HG02759 (cell line): Measurements from ENCODE around the gene MRPL34.

ENCODE experiments used
- ATAC-seq: cut with Tn5 transposase; IDR thresholded peaks from one replicate; pipeline ENCODE4 v1.9.1; 2021; ENCODE audit warnings: mild to moderate bottlenecking, moderate library complexity; ENCODE audit not compliant: unreplicated experiment

The MRPL34 gene

GRCh38 chr19:17327654-17328516 is 22.2 kb downstream of the MRPL34 start:
- no peak for ATAC-seq

GRCh38 chr19:17328517-17329365 is 23.1 kb downstream of the MRPL34 start:
- no peak for ATAC-seq

- no peak for ATAC-seq
Observed at GRCh38 chr19:17329366-17330261, 23.9 kb downstream of the MRPL34 start.

GRCh38 chr19:17330262-17331044 is 24.8 kb downstream of the MRPL34 start:
- no peak for ATAC-seq

- no peak for ATAC-seq
Observed at GRCh38 chr19:17331045-17331558, 25.4 kb downstream of the MRPL34 start.

- ATAC-seq, result no peak
Observed at GRCh38 chr19:17332360-17332676, 26.6 kb downstream of the MRPL34 start.

GRCh38 chr19:17332677-17333581 is 27.3 kb downstream of the MRPL34 start:
- ATAC-seq, result no peak

GRCh38 chr19:17333611-17334413 is 28.1 kb downstream of the MRPL34 start:
- no peak for ATAC-seq

GRCh38 chr19:17334414-17335409 is 29.0 kb downstream of the MRPL34 start, which contains the start of gene ANO8:
Gene ANO8 (minus strand): TSS chr19:17334855. CDS start chr19:17334670, 185 bp downstream.
- peak; percentile 51 for ATAC-seq

GRCh38 chr19:17335575-17335974 is 29.9 kb downstream of the MRPL34 start:
- ATAC-seq, result no peak

- ATAC-seq, result peak; percentile 74
Observed at GRCh38 chr19:17336872-17337674, 31.4 kb downstream of the MRPL34 start, which contains the start of gene GTPBP3. Gene GTPBP3 (plus strand): TSS chr19:17337553. CDS start chr19:17337612, 59 bp downstream.

- ATAC-seq, result no peak
Observed at GRCh38 chr19:17337675-17338432, 32.2 kb downstream of the MRPL34 start.

- no peak for ATAC-seq
Observed at GRCh38 chr19:17338433-17339078, 32.9 kb downstream of the MRPL34 start.

- no peak for ATAC-seq
Observed at GRCh38 chr19:17339088-17339741, 33.5 kb downstream of the MRPL34 start.
